Stimulated activated CD8-positive, alpha-beta memory T cell treated with anti-CD3 and anti-CD28 coated beads, Interleukin-7, amount 100 ng/mL, for 24 hours (primary cell): Measurements from ENCODE around the gene EEF1AKMT3.

Experiments
- DNase-seq: peaks from one replicate; pipeline ENCODE4 v3.0.0-alpha.2; 2020; ENCODE audit warnings: low read depth

Gene EEF1AKMT3

DNA sequence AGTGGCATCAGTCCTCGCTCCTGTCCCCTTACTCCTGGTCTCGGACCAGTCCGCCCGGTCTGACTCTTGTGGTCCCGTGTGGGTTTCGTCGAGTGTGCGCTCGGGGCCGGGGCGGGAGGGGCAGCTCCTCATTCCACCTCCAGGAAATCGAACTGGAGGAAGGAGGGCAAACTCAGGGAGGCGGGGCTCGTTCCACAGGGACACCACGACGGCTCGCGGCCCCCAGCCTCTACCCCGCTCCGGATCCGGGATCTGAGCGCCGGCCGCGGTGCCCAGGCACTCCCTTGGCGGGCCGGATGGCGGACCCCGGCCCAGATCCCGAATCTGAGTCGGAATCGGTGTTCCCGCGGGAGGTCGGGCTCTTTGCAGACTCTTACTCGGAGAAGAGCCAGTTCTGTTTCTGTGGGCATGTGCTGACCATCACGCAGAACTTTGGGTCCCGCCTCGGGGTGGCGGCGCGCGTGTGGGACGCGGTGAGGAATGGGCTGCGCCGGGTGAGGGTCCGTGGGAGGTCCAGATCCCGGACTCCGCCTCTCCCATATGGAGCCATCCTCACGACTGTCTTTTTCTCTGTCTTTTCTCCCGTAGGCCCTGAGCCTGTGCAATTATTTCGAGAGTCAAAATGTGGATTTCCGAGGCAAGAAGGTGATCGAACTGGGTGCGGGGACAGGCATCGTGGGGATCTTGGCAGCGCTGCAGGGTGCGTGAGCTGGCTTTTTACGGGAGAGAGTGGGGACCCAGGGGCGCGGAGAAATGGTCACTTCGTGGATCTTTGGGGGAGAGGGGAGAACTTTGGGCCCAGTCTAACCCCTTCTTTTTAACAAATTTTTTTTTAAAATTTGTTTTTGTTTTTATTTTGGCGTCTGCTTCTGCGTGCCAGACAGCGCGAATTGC is at the start of gene EEF1AKMT3:
TSS of gene EEF1AKMT3 (plus strand) at position 186 of the 894 bp plus-strand sequence. CDS start at position 297, 111 bp downstream.
- no peak for DNase-seq

DNA sequence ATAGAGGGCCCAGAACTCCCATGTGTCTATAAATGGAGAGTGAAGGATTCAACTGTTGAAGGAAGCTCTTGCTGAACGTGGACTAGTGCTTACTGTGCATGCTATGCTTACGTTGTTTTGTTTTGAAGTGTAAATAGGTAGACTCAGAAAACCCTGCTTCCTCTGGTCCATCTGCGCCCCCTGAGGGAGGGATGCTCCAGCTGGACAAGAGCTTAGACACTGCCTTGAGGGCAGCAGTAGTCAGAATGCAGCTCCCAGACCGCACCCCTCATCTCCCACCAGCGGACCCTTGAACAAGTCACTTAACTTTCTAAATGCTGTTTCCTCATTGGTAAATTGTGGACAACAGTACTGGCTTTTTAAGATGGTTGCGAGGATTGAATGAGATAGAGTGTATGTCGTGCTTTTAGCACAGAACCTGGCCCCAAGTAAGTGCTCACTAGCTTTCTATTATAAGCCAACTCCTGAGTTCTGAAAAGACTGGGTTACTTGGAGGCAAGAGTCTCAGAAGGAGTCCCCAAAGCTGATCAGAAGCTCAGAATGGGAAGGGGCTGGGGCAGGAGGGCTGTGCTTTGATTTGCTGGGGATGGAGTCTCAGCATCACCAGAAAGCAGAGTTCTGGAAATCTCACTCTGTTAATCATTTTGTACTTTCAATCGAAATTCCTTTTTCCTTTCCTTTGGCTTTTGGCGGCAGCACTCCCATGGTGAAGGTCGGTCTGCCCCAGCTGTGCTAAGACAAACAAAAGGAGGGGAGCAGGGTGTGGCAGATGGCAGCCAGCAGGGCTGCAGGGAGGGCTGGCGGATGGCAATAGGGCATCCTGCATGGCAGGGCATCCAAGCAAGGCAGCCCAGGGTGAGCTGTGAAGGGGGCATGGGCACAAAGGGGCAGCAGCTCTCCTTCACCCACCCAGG is 49.4 kb upstream of the EEF1AKMT3 start:
- no peak for DNase-seq

- DNase-seq, result no peak
Observed at GRCh38 chr12:57723630-57723962, 48.8 kb upstream of the EEF1AKMT3 start.

DNA sequence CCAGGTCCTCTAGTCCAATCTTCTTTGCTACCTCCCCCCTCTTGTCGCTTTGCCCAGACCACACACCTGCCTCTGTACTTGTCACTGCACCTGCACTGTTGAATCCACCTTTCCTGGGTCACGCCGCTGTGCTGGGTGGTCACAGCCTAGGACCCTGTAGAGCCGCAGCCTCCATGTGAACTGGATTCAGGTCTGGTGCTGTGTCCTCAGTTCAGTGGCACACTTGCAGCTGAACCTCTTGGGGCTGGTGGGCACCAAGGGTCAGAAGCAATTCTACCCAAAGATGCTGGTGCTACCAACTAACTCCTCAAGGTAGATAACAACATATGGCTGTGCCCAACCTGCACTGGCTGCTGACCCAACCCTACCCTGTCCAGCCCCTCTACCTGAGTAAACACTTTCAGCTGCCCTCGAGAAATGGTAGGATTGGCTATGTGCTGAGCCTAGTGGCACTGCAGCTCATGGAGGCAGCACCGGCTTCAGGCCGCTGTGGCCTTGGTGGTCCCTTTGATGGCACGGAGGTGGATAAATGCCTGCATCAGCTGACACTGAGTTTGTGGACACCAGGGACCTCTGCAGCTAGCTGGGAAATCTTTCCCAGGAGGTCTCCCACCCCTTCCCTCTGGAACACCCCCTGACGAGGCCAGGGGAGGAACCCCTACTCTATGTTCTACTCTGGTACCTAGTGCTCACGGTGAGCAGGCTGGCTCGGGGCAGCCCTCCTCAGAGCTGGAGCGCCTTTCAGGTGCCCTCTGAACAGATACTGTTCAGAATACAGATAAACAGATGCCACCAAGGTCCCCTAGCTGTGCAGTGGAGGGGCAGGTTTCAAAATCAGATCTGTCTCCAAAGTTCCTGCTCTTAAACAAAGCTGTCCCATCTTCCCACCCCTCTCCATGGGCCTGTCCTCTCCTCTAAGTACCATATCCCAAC is 48.1 kb upstream of the EEF1AKMT3 start:
- no peak for DNase-seq

DNA sequence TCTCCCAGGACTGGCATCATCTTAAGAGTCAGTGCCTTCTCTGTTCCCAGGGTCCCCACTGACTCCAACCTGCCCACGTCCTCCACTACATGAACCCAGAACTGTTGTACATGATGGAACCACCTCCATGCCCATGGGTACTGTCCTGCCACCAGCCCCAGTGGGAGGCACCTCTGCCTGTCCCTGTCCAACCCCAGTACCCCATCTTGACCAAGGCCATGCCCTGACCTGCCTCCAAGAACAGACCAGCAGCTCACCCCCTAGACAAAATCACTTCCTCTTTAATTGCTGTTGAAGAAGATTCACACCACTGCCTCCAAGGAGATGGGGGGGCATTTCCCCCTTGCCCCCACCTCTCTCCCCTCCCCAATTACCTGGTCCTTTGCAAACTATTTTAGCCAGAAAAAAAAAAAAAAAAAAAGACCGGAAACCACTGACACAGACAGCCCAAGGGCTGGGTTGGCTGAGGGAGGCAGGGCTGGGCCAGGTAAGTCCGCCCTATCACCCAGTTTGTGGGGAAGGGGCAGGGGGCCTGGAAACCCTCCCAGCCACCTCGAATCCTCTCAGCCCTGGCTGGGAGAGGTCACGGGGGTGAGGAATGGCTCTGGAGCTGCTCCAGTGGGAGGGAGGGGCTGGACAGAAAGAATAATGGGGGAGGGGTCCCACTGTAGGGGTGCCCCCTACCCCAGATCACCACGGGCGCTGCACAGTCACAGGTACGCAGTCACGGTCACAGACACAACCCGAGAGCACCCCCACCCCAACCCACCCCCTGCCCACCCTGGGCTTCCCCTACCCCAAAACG is 47.3 kb upstream of the EEF1AKMT3 start:
- DNase-seq, result no peak

GRCh38 chr12:57725851-57726150 is 46.6 kb upstream of the EEF1AKMT3 start:
- DNase-seq, result no peak

GRCh38 chr12:57726151-57726883 is 46.1 kb upstream of the EEF1AKMT3 start:
- no peak for DNase-seq

GRCh38 chr12:57726884-57727757 is 45.3 kb upstream of the EEF1AKMT3 start:
- DNase-seq, result no peak

DNA sequence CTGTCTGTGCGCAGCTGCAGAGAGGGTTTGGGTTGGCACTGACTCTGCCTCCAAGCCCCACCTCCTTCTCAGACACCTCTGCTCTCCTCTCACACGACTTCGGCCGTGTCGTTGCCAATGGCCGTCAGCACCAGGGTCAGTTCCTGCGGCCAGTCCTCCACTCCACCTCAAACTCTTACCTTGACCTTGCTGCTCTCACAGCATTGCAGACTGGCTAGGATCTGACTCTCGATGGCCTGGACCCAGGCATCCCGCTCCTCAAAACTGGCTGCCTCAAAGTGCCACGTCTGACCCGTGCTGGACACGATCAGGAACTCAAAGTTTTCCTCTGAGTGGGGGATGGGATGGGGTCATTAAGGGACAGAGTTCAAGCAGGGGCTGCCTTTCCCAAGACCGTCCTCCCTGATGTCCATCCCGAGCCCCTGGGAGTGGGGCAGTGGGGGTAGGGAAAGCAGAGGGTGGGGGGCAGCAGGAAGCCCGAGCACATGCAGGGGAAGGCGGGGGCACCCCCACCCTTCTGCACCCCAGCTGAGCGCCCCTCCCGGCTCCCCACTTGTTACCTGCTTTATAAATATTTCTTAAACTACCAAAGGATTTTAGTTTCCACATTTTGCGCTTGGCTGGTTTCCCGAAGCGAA is 44.5 kb upstream of the EEF1AKMT3 start:
- DNase-seq, result no peak

DNA sequence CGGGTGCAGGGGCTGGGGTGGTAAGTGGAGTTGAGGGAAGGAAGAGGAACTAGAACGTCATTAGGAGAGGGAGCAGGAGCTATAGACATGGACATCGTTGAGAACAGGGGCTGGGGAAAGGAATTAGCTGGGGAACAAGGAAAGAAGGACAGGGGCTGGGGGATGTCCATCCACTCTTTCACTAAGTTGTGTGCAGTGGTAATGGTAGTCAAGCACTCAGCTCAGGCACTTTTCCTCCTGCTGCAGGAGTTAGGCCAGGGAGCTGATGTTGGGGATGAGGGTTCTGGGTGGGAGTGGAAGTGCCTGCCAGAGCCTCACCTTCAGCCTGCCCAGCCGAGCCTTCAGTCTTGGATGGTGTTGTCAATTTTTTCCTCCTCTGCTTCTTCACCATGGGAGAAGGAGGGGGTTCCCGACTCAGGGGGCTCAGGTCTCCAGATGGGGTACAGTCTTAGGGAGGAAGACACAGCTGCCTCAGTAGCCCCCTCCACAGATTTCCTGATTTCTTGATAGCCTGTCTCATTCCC is 43.0 kb upstream of the EEF1AKMT3 start:
- no peak for DNase-seq

DNA sequence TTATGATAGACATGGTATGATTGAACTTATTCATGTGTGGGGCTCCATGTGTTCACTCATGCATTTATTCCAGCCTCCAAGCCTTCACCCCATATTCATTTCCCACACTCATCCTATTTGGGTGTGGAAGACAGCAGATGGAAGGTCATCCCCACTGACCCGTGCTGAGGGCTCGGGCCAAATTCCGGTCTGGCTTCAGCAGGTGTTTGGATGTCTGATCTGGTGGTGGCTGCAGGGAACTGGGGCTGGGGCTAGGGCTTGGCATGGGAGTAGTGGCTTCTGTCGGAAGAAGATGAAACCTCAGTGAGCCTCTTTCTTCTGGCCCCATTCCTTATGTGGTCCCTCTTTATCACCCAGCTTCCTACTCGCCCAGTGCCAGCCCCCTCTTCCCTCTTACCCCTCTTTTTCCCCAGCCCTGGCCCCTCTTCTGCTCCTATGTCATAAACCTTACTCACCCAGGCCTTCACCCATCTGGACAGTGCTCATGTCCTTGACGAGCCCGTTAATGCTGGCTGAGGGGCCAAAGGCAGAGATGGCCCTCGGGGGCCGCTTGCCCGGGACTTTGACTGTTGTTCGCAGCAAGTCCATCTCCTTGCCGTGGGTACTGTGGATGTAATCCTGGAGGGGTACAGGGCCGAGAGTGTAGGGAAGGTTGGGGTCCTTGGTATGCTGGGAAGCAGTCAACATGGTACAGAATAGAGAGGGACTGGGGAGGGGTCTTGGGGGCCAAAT is 41.9 kb upstream of the EEF1AKMT3 start:
- DNase-seq, result no peak

- DNase-seq, result no peak
Observed at GRCh38 chr12:57731411-57732080, 40.9 kb upstream of the EEF1AKMT3 start.

DNA sequence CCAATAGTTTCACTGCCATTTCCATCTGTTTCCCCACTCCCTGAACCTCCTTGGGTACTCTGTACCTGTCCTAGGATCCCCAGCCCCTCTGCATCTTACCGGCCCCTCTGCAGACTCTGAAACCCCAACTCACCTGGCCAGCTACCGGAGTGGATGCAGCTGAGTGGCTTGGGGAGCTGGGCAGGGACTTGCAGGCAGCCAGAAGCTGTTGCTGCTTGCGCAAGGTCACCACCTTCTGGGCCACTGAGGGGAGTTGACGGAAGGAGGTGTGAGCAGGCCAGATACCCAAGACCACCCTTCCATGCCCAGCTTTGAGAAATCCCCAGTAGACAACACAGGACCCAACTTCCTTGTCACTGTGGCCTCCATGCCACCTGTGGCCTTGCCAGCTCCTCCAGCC is 40.1 kb upstream of the EEF1AKMT3 start:
- no peak for DNase-seq

DNA sequence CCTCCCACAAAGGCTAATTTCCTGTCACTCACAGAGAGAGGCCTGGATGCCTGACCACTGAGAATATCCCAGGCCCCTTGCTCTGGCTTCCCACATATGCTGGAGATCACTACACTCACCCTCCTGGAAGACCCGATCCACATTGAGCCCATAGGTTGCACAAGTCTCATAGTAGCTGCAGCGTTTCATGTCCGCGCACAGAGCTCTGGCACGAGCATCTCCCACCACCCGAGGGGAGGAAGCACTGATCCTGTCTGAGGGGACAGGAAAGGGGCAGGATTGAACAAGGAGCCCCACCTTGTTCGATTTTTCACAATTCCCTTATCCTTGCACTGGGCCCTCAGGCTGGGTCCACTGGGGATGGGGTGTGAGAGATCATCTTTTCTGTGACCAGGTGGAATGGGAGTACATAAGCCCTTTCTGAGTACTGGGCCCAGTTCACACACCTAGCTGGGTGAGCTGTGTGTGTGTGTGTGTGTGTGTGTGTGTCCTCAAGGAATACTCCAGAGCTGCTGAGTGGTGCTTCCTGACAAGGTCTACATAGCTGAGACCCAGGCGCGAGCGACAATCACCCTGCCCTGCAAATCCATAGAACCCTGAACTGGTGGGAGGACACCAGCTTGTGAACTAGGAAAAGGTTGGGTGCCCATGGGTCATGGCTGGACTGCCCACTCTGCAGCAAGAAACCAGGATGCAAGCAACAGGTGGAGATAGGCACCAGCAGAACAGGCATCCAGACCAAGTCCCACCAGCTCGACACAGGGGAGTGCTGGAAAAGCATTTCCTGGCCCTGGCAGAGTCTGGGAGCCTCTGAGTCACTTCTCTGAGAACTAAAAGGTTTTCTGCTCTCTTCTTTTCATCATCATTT is 39.5 kb upstream of the EEF1AKMT3 start:
- DNase-seq, result no peak

DNA sequence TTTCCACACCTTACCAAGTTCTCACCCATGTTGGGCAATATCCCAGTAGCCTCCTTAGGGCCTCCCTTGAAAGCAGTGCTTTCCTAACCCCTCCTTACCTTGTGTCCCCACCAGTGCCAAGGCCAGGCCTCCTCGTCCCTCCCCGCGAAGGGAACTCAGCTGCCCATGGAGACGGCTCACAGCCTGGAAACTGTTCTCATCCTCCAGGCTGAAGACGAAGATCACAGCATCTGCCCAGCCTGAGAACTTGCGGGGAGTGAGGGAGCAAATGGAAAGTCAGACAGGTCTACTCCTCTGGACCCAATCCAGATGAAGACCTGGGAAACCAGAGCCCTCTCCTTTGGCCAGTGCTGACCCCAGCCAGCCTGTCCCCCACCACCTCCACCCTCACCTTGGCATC is 38.5 kb upstream of the EEF1AKMT3 start:
- DNase-seq, result no peak

GRCh38 chr12:57734591-57734990 is 37.8 kb upstream of the EEF1AKMT3 start:
- no peak for DNase-seq
